ENCODE measurements around the gene ADAP1. TPM values are rescaled to one million over a fixed set of nuclear protein-coding genes. Genes with fewer than 3 reads are reported as not detected.
"Not testable (repeated sequence)": the region's sequence is repeated elsewhere in the genome, so short reads cannot be mapped to it uniquely, and the experiment has no call there.

The ADAP1 gene
- polyA plus RNA-seq, 1 donor (not counting 4 experiments of a cell fraction or from before 2014, with no cell fraction given) = 4.3 TPM

DNA sequence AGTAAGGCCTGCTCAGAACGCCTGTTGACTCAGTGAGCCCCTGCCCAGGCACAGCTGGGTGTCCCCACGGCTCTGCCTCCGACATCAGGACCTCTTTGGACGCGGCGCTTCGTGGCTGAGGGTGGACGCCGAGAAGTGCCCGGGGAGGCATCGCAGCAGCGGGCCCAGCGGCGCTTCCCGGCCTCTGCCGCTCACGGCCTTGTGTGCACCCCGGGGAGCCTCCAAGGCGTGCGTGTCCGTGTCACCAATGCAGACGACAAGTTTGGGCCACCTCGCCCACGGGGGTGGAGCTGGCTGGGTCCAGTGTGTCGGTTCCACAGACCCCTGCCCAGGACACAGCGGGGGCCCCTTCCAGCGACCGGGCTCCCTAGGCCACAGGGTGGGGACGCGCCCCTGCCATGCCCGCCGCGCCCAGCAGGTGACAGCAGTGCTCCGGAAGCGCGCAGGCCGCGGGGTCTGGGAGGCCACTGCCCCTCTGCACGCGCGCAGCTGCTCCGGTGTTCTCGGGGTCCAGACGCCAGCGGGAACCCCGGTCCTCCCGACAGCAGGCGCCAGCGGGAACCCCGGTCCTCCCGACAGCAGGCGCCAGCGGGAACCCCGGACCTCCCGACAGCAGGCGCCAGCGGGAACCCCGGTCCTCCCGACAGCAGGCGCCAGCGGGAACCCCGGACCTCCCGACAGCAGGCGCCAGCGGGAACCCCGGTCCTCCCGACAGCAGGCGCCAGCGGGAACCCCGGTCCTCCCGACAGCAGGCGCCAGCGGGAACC, 45.7 kb downstream of the ADAP1 start:
- TF ChIP-seq, protein P1, sequence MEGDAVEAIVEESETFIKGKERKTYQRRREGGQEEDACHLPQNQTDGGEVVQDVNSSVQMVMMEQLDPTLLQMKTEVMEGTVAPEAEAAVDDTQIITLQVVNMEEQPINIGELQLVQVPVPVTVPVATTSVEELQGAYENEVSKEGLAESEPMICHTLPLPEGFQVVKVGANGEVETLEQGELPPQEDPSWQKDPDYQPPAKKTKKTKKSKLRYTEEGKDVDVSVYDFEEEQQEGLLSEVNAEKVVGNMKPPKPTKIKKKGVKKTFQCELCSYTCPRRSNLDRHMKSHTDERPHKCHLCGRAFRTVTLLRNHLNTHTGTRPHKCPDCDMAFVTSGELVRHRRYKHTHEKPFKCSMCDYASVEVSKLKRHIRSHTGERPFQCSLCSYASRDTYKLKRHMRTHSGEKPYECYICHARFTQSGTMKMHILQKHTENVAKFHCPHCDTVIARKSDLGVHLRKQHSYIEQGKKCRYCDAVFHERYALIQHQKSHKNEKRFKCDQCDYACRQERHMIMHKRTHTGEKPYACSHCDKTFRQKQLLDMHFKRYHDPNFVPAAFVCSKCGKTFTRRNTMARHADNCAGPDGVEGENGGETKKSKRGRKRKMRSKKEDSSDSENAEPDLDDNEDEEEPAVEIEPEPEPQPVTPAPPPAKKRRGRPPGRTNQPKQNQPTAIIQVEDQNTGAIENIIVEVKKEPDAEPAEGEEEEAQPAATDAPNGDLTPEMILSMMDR (optimal IDR thresholded peaks at IDR 0.05 in 1 of 3, IDR thresholded peaks at IDR 0.05 in 1 of 3, conservative IDR thresholded peaks at IDR 0.05 in 1 of 3; ENCODE audit: extremely low read depth in 1 of 3, insufficient read depth in 2 of 3, low read length in 3 of 3) = peak; percentile 57 to 95 (median 93)
- H4K20me1 ChIP-seq (ENCODE audit: control insufficient read depth, extremely low read depth, insufficient read depth, low read length); FAIRE-seq; H3K9me3 ChIP-seq (ENCODE audit: control insufficient read depth, low read depth, low read length); DNase-seq (ENCODE audit: low read depth, low spot score); H2AFZ ChIP-seq (ENCODE audit: control insufficient read depth, low read length); H3K36me3 ChIP-seq (ENCODE audit: control insufficient read depth in 2 of 2, extremely low read depth in 1 of 2, insufficient read depth in 2 of 2, low read length in 2 of 2); H3K9me1 ChIP-seq (ENCODE audit: control insufficient read depth, extremely low read depth, insufficient read depth, low read length); dilution Hi-C loops (cut with MboI; ENCODE audit: extremely low pct_ligation_motif_present, low sequenced_read_pairs); H3K79me2 ChIP-seq (ENCODE audit: control insufficient read depth, insufficient read depth, low read length); H3K9ac ChIP-seq (ENCODE audit: control insufficient read depth, extremely low read depth, insufficient read depth, low read length); H3K27ac ChIP-seq (ENCODE audit: control insufficient read depth, insufficient read depth, low read length); H3K4me1 ChIP-seq (ENCODE audit: control insufficient read depth, extremely low read depth, insufficient read depth, low read length): not testable (repeated sequence)
- H3K4me3 ChIP-seq (ENCODE audit: control insufficient read depth in 2 of 3, extremely low read depth in 1 of 3, insufficient read depth in 2 of 3, low read depth in 1 of 3, low read length in 3 of 3) = peak overlapping the region in 1 of 3 experiments; percentile 14
- peaks cover 19% of the 10 kb centered on the region for H3K27me3 ChIP-seq (ENCODE audit: control insufficient read depth, extremely low read depth, insufficient read depth, low read length)
- H3K4me2 ChIP-seq (ENCODE audit: control insufficient read depth, extremely low read depth, insufficient read depth, low read depth, low read length) = peak overlapping the region; percentile 45

DNA sequence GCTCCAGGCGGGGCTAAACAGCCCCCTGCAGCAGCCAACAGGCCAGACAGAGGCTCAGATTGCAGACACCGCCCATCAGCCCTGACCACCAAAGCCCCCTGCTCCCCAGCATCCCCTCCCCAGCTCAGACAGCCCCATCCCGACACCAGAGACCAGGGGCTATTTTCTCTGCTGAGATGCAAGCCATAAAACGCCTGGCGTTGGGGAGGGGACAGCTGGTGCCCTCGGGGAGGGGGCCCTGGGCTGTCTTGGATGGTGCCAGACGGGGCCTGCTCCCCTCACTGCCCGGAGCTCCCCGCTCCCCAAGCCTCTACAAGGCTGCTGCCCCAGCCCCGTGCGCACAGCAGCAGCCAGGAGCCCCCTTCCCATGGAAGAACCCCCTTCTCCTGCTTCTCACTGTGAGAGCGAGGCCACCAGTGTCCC, 46.3 kb downstream of the ADAP1 start:
- FAIRE-seq (no peak), DNase-seq (ENCODE audit: low read depth, low spot score) (no peak)
- TF ChIP-seq EZH2 (IDR thresholded peaks at IDR 0.05; ENCODE audit: low read length) = no peak
- TF ChIP-seq, protein P1 (optimal IDR thresholded peaks at IDR 0.05 in 1 of 3, IDR thresholded peaks at IDR 0.05 in 1 of 3, conservative IDR thresholded peaks at IDR 0.05 in 1 of 3; ENCODE audit: extremely low read depth in 1 of 3, insufficient read depth in 2 of 3, low read length in 3 of 3) = no peak
- H3K79me2 ChIP-seq (ENCODE audit: control insufficient read depth, insufficient read depth, low read length) = no peaks in the 10 kb centered on the region
- no peaks in the 10 kb centered on the region for H4K20me1 ChIP-seq (ENCODE audit: control insufficient read depth, extremely low read depth, insufficient read depth, low read length)
- no peak overlapping the region for H2AFZ ChIP-seq (ENCODE audit: control insufficient read depth, low read length)
- no peak overlapping the region for H3K27ac ChIP-seq (ENCODE audit: control insufficient read depth, insufficient read depth, low read length)
- no peak overlapping the region for H3K4me3 ChIP-seq (ENCODE audit: control insufficient read depth in 2 of 3, extremely low read depth in 1 of 3, insufficient read depth in 2 of 3, low read depth in 1 of 3, low read length in 3 of 3)
- no peak overlapping the region for H3K9ac ChIP-seq (ENCODE audit: control insufficient read depth, extremely low read depth, insufficient read depth, low read length)
- dilution Hi-C loops (cut with MboI; ENCODE audit: extremely low pct_ligation_motif_present, low sequenced_read_pairs) = no loop called here
- peaks cover 20% of the 10 kb centered on the region for H3K27me3 ChIP-seq (ENCODE audit: control insufficient read depth, extremely low read depth, insufficient read depth, low read length)
- no peaks in the 10 kb centered on the region for H3K36me3 ChIP-seq (ENCODE audit: control insufficient read depth in 2 of 2, extremely low read depth in 1 of 2, insufficient read depth in 2 of 2, low read length in 2 of 2)
- no peaks in the 10 kb centered on the region for H3K4me1 ChIP-seq (ENCODE audit: control insufficient read depth, extremely low read depth, insufficient read depth, low read length)
- no peak overlapping the region for H3K4me2 ChIP-seq (ENCODE audit: control insufficient read depth, extremely low read depth, insufficient read depth, low read depth, low read length)
- no peaks in the 10 kb centered on the region for H3K9me3 ChIP-seq (ENCODE audit: control insufficient read depth, low read depth, low read length)
- H3K9me1 ChIP-seq (ENCODE audit: control insufficient read depth, extremely low read depth, insufficient read depth, low read length) = no peaks in the 10 kb centered on the region

Measured in keratinocyte (primary cell).